ENCODE measurements around the gene TRIO. TPM values are rescaled to one million over a fixed set of nuclear protein-coding genes. Genes with fewer than 3 reads are reported as not detected.

The TRIO gene
- total and polyA plus RNA-seq, 10 of the 15 experiments (the other 5 are each of a cell fraction or from before 2014, with no cell fraction given), result 5.1 to 96.4 (median 44.6) TPM

GRCh38 chr5:14357851-14358250 is 214.7 kb downstream of the TRIO start:
- no peak overlapping the region for H2AFZ ChIP-seq (ENCODE audit: control insufficient read depth, low read depth, low read length)
- FAIRE-seq (no peak), DNase-seq (ENCODE audit: low read depth, low spot score) (no peak), ATAC-seq (no peak)
- peaks cover 3% of the 10 kb centered on the region; the same call in 1 of the 2 replicates for H3K4me1 ChIP-seq (ENCODE audit: control insufficient read depth, insufficient read depth, low read length)
- no peak overlapping the region for H3K27ac ChIP-seq (ENCODE audit: control insufficient read depth, insufficient read depth)
- in situ Hi-C loops (cut with MboI) (loop anchor here (25.0 kb wide), 2 partner anchors 371 to 654 kb away; no protein-coding TSS in a partner anchor), intact Hi-C loops (cut with micrococcal nuclease; ENCODE audit: unreplicated experiment) (no loop called here)
- peaks cover 21 to 29% of the 10 kb centered on the region in 2 experiments; a peak in 3 of 4 replicates for H3K36me3 ChIP-seq (ENCODE audit: control insufficient read depth in 2 of 2, insufficient read depth in 2 of 2, low read length in 1 of 2)
- TF ChIP-seq BHLHE40 (IDR thresholded peaks at IDR 0.05; ENCODE audit: borderline replicate concordance in 1 of 2, low read depth in 2 of 2, low read length in 1 of 2) (no peak), SUZ12 (IDR thresholded peaks at IDR 0.05; ENCODE audit: unreplicated experiment) (no peak), ELK1 (IDR thresholded peaks at IDR 0.05; ENCODE audit: low read depth, low read length) (no peak), ATF2 (IDR thresholded peaks at IDR 0.05; ENCODE audit: low read length) (no peak), CBFB (IDR thresholded peaks at IDR 0.05; ENCODE audit: low read depth) (no peak), SMC3 (IDR thresholded peaks at IDR 0.05; ENCODE audit: borderline replicate concordance, low read length) (no peak)
- POLR2A ChIA-PET, result no interaction called here
- BruUV-seq (replicated peaks), result no TSS peak
- no peak overlapping the region for H3K4me2 ChIP-seq (ENCODE audit: control insufficient read depth, insufficient read depth)
- no peak overlapping the region for H3K9ac ChIP-seq (ENCODE audit: control insufficient read depth, insufficient read depth, low read length)
- no peaks in the 10 kb centered on the region for H3K9me3 ChIP-seq (replicated peaks; ENCODE audit: control insufficient read depth, insufficient read depth, low read length)
- SMC1A ChIA-PET (ENCODE audit: uncharacterized antibody, unreplicated experiment), result no interaction called here
- no peaks in the 10 kb centered on the region for H3K27me3 ChIP-seq (replicated peaks in 1 of 2; ENCODE audit: control insufficient read depth in 2 of 2, insufficient read depth in 2 of 2, low read length in 1 of 2)
- RAD21 ChIA-PET (ENCODE audit: unreplicated experiment), result no interaction called here
- 92% methylated on average over 18 of the region's 20 CpGs for WGBS (ENCODE audit: insufficient coverage, insufficient replicate concordance, low lambda C conversion rate, missing lambda C conversion rate)
- H3K79me2 ChIP-seq (ENCODE audit: control insufficient read depth, insufficient read depth, low read length), result no peaks in the 10 kb centered on the region; the same call in 1 of the 2 replicates
- H4K20me1 ChIP-seq (ENCODE audit: control insufficient read depth, insufficient read depth), result no peaks in the 10 kb centered on the region
- H3K4me3 ChIP-seq, result no peak overlapping the region
- CTCF ChIA-PET, result interaction anchor here (0.9 kb wide), 1 partner anchor 250 kb away, joined by 3 read pairs; no protein-coding TSS in a partner anchor
